Activated CD4-positive, alpha-beta T cell treated with anti-CD3 and anti-CD28 coated beads for 1 hour (primary cell): ENCODE data around the gene RPLP1.
A peak's percentile ranks its signal among the peaks of the same experiment; 100 is the strongest.
"Not testable (repeated sequence)": the region's sequence is repeated elsewhere in the genome, so short reads cannot be mapped to it uniquely, and the experiment has no call there.

Experiments used
- DNase-seq: peaks from one replicate; pipeline ENCODE4 v3.0.0-alpha.2; 2020

RPLP1 gene

GRCh38 chr15:69443032-69443611 lies 9.5 kb upstream of the RPLP1 start:
- no peak for DNase-seq

- DNase-seq, result no peak
Observed at GRCh38 chr15:69444686-69445085, 7.9 kb upstream of the RPLP1 start.

- DNase-seq, result no peak
Observed at GRCh38 chr15:69446953-69447352, 5.7 kb upstream of the RPLP1 start.

- not testable (repeated sequence) for DNase-seq
Observed at GRCh38 chr15:69450221-69450620, 2.4 kb upstream of the RPLP1 start.

- no peak for DNase-seq
Observed at GRCh38 chr15:69450968-69451695, 1.5 kb upstream of the RPLP1 start.

- DNase-seq, result no peak
Observed at GRCh38 chr15:69451951-69452691, 497 bp upstream of the RPLP1 start.

GRCh38 chr15:69454953-69455352 lies 2.3 kb downstream of the RPLP1 start:
- no peak for DNase-seq

- no peak for DNase-seq
Observed at GRCh38 chr15:69456208-69457166, 3.9 kb downstream of the RPLP1 start.

- no peak for DNase-seq
Observed at GRCh38 chr15:69457304-69458280, 5.0 kb downstream of the RPLP1 start.

- DNase-seq, result no peak
Observed at GRCh38 chr15:69459066-69459465, 6.4 kb downstream of the RPLP1 start.

GRCh38 chr15:69460481-69460880 lies 7.9 kb downstream of the RPLP1 start:
- DNase-seq, result no peak

- no peak for DNase-seq
Observed at GRCh38 chr15:69462030-69462492, 9.4 kb downstream of the RPLP1 start.

GRCh38 chr15:69462493-69463181 lies 10.0 kb downstream of the RPLP1 start:
- DNase-seq, result peak; percentile 86

- DNase-seq, result no peak
Observed at GRCh38 chr15:69463182-69463756, 10.7 kb downstream of the RPLP1 start.

GRCh38 chr15:69465253-69465652 lies 12.6 kb downstream of the RPLP1 start:
- DNase-seq, result no peak

GRCh38 chr15:69466733-69467132 lies 14.1 kb downstream of the RPLP1 start:
- no peak for DNase-seq

GRCh38 chr15:69467636-69468035 lies 15.0 kb downstream of the RPLP1 start:
- DNase-seq, result no peak

GRCh38 chr15:69468241-69469121 lies 15.9 kb downstream of the RPLP1 start:
- peak; percentile 81 for DNase-seq

- no peak for DNase-seq
Observed at GRCh38 chr15:69469467-69470201, 17.0 kb downstream of the RPLP1 start.
